Measurements from ENCODE around the gene ZNF532.

DNA sequence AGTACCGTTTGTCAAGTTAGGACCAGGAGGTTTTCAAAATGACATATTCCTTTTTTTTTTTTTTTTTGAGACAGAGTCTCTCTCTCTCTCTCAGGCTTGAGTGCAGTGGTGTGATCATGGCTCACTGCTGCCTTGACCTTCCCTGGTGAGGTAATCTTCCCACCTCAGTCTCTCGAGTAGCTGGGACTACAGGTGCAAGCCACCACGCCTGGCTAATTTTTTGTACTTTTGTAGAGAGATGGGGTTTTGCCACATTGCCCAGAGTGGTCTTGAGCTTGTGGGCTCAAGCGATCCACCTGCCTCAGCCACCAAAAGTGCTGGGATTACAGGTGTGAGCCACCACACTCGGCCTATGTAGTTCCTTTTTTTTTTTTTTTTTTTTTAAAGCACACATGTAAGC, 147.1 kb downstream of the ZNF532 start:
- TF ChIP-seq, protein P1, sequence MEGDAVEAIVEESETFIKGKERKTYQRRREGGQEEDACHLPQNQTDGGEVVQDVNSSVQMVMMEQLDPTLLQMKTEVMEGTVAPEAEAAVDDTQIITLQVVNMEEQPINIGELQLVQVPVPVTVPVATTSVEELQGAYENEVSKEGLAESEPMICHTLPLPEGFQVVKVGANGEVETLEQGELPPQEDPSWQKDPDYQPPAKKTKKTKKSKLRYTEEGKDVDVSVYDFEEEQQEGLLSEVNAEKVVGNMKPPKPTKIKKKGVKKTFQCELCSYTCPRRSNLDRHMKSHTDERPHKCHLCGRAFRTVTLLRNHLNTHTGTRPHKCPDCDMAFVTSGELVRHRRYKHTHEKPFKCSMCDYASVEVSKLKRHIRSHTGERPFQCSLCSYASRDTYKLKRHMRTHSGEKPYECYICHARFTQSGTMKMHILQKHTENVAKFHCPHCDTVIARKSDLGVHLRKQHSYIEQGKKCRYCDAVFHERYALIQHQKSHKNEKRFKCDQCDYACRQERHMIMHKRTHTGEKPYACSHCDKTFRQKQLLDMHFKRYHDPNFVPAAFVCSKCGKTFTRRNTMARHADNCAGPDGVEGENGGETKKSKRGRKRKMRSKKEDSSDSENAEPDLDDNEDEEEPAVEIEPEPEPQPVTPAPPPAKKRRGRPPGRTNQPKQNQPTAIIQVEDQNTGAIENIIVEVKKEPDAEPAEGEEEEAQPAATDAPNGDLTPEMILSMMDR (IDR thresholded peaks at IDR 0.05) = no peak
- TF ChIP-seq POLR2A (IDR thresholded peaks at IDR 0.05) (no peak), POLR2AphosphoS5 (IDR thresholded peaks at IDR 0.05; ENCODE audit: insufficient read depth in 1 of 2, low read depth in 1 of 2) (no peak)
